Upper lobe of left lung (tissue), 4 donors: ENCODE data around the gene BTBD10.

Experiments used
- EP300 ChIP-seq, 4 donors: sonication (generic); formaldehyde crosslinking; IDR thresholded peaks; one replicate each; pipeline ENCODE4 v1.5.1; 2017; ENCODE audit warnings: antibody characterized with exemption in 4 of 4, control low read depth in 2 of 4
- POLR2A ChIP-seq, 4 donors: fragments of 450-650 bp; IDR thresholded peaks; one replicate each; pipeline ENCODE4 v1.5.1; 2016 to 2017; ENCODE audit warnings: antibody characterized with exemption in 4 of 4, mild to moderate bottlenecking in 2 of 4
- POLR2AphosphoS5 ChIP-seq, 2 donors: sonication (generic); formaldehyde crosslinking; IDR thresholded peaks; one replicate each; pipeline ENCODE4 v1.5.1; 2017; ENCODE audit warnings: antibody characterized with exemption in 2 of 2
- TF ChIP-seq, protein P1 (sequence below), 6 experiments: fragments of 450-650 bp in 4 of 6; fragments of 200-600 bp in 2 of 6; sonication (generic) in 2 of 6; IDR thresholded peaks; one replicate each; pipeline ENCODE4 v1.5.1; 2016 to 2019; ENCODE audit warnings: antibody characterized with exemption in 6 of 6

GRCh38 chr11:13405220-13405619 lies 57.8 kb downstream of the BTBD10 start:
- TF ChIP-seq POLR2A (IDR thresholded peaks at IDR 0.05) (no peak), POLR2AphosphoS5 (IDR thresholded peaks at IDR 0.05) (no peak), EP300 (IDR thresholded peaks at IDR 0.05) (no peak)
- TF ChIP-seq, protein P1, sequence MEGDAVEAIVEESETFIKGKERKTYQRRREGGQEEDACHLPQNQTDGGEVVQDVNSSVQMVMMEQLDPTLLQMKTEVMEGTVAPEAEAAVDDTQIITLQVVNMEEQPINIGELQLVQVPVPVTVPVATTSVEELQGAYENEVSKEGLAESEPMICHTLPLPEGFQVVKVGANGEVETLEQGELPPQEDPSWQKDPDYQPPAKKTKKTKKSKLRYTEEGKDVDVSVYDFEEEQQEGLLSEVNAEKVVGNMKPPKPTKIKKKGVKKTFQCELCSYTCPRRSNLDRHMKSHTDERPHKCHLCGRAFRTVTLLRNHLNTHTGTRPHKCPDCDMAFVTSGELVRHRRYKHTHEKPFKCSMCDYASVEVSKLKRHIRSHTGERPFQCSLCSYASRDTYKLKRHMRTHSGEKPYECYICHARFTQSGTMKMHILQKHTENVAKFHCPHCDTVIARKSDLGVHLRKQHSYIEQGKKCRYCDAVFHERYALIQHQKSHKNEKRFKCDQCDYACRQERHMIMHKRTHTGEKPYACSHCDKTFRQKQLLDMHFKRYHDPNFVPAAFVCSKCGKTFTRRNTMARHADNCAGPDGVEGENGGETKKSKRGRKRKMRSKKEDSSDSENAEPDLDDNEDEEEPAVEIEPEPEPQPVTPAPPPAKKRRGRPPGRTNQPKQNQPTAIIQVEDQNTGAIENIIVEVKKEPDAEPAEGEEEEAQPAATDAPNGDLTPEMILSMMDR (IDR thresholded peaks at IDR 0.05), result no peak
